GM19193 (cell line): ENCODE data around the gene MEIOB.

Experiments
- POLR2A ChIP-seq: IDR thresholded peaks from 4 replicates; pipeline ENCODE4 v1.6.1; 2011; ENCODE audit not compliant: insufficient read depth, insufficient read length; ENCODE audit errors: extremely low read depth

The MEIOB gene

GRCh38 chr16:1831186-1832075 is 40.5 kb downstream of the MEIOB start:
- TF ChIP-seq POLR2A = no peak

- no peak for TF ChIP-seq POLR2A
Observed at GRCh38 chr16:1830213-1830612, 41.8 kb downstream of the MEIOB start.

GRCh38 chr16:1828645-1829410 is 43.1 kb downstream of the MEIOB start:
- TF ChIP-seq POLR2A = no peak

- peak; percentile 76 for TF ChIP-seq POLR2A
Observed at GRCh38 chr16:1826691-1827573, 45.0 kb downstream of the MEIOB start, which contains the start of the genes FAHD1 and HAGH. TSS of gene FAHD1 (plus strand) at chr16:1827206. CDS start at chr16:1827239, 33 bp downstream. TSS of gene HAGH (minus strand) at chr16:1826825. CDS start at chr16:1826787, 38 bp downstream.

- no peak for TF ChIP-seq POLR2A
Observed at GRCh38 chr16:1825864-1826690, 45.9 kb downstream of the MEIOB start.

GRCh38 chr16:1825381-1825863 is 46.5 kb downstream of the MEIOB start:
- TF ChIP-seq POLR2A = no peak

- no peak for TF ChIP-seq POLR2A
Observed at GRCh38 chr16:1823821-1824220, 48.1 kb downstream of the MEIOB start.

GRCh38 chr16:1822801-1823200 is 49.2 kb downstream of the MEIOB start:
- TF ChIP-seq POLR2A = no peak

GRCh38 chr16:1821861-1822611 is 49.9 kb downstream of the MEIOB start:
- TF ChIP-seq POLR2A = no peak

GRCh38 chr16:1820946-1821290 is 51.0 kb downstream of the MEIOB start:
- no peak for TF ChIP-seq POLR2A

- no peak for TF ChIP-seq POLR2A
Observed at GRCh38 chr16:1820096-1820945, 51.6 kb downstream of the MEIOB start.

- TF ChIP-seq POLR2A = no peak
Observed at GRCh38 chr16:1819611-1820010, 52.4 kb downstream of the MEIOB start.

GRCh38 chr16:1818873-1819525 is 53.0 kb downstream of the MEIOB start:
- no peak for TF ChIP-seq POLR2A
